Esophagus squamous epithelium (tissue), 4 donors: ENCODE measurements around the gene CCDC78.

Experiments
- POLR2A ChIP-seq, 4 donors: fragments of 450-650 bp; IDR thresholded peaks; one replicate each; pipeline ENCODE4 v1.6.1; 2017; ENCODE audit warnings: antibody characterized with exemption in 4 of 4, mild to moderate bottlenecking in 4 of 4, moderate library complexity in 3 of 4
- TF ChIP-seq, protein P1 (sequence below), 6 experiments: fragments of 450-650 bp in 4 of 6; fragments of 200-600 bp in 2 of 6; sonication (generic) in 2 of 6; IDR thresholded peaks; one replicate each; pipeline ENCODE4 v1.5.1; 2016 to 2019; ENCODE audit warnings: antibody characterized with exemption in 6 of 6, mild to moderate bottlenecking in 4 of 6, moderate library complexity in 4 of 6

- TF ChIP-seq, protein P1, sequence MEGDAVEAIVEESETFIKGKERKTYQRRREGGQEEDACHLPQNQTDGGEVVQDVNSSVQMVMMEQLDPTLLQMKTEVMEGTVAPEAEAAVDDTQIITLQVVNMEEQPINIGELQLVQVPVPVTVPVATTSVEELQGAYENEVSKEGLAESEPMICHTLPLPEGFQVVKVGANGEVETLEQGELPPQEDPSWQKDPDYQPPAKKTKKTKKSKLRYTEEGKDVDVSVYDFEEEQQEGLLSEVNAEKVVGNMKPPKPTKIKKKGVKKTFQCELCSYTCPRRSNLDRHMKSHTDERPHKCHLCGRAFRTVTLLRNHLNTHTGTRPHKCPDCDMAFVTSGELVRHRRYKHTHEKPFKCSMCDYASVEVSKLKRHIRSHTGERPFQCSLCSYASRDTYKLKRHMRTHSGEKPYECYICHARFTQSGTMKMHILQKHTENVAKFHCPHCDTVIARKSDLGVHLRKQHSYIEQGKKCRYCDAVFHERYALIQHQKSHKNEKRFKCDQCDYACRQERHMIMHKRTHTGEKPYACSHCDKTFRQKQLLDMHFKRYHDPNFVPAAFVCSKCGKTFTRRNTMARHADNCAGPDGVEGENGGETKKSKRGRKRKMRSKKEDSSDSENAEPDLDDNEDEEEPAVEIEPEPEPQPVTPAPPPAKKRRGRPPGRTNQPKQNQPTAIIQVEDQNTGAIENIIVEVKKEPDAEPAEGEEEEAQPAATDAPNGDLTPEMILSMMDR (IDR thresholded peaks at IDR 0.05) = no peak
- TF ChIP-seq POLR2A (IDR thresholded peaks at IDR 0.05) = peak in 1 of 4 donors; percentile 5
Measured at GRCh38 chr16:728131-728889, 2.1 kb upstream of the CCDC78 start.
